ENCODE results near the gene CNBD2.
A peak's percentile ranks its signal among the peaks of the same experiment; 100 is the strongest.
"Not testable (repeated sequence)": the region's sequence is repeated elsewhere in the genome, so short reads cannot be mapped to it uniquely, and the experiment has no call there.

CNBD2 gene

DNA sequence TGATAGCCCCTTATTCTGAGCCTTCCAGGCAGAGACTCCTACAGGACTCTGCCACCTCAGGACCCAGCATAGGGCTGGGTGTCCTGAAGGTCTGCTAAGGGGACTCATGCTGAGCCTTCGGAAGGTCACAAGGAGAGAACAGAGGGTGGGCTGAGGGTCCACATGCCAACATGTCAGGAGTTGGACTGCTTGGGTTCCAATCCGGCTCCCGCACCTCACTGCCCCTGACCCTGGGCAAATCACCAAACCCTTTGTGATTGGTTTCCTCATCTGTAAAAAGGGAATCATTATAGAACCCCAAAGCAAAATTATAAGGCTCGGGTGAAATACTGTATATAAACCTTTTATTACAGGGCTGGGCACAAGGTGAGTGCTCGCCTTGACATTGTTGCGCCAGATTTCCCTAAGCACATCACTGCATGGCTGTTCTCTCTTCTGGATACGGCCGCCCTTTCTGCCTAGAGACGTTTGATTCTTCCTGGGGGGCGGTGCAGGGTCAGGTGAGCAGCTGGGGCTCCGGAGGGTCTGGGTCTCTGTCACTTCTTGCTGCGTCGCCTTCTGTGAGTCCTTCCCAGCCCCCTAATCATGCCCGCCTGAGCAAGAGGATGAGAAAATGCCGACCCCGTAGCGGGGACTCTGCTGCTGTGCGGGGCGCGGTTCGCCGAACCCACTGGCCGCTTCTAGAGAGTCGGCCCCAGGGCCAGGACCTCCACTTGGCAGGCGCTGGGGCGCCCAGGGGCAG, 95.7 kb downstream of the CNBD2 start:
- no peak for DNase-seq (ENCODE audit: low spot score)

DNA sequence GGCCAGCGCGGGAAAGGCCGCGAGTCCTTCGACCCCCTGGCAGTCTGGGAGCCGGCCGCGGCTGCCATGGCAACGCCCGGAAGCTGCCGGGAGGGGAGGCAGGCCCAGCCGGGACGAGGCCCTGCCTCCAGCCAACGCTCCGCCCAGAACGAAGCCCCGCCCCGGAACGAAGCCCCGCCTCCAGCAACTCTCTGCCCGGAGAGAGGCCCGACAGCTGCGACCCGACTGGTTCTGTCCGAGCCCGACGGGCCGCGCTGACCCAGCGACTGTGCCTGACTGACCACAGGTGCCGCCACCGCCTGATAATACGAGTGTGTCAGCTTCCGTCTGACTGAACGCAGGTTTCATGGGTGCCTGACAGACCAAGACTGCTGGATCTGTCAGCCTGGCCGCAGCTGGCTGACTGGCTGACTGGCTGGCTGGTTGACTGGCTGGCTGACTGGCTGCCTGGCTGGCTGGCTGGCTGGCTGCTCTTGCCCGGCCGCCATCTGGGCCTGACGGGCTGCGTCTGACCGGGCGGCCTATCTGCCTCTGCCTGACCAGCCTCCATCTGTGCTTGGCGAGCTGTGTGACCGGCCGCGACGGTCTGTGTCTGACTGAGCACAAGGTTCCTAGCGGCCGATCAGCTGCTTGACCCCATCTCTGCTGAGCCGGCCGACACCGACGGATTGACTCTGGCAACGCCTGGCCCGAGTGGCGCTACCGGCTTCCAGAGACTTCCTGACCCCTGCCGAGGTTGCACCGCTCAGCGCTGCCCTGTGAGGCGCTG, 96.5 kb downstream of the CNBD2 start:
- peak; percentile 87 for DNase-seq (ENCODE audit: low spot score)

DNA sequence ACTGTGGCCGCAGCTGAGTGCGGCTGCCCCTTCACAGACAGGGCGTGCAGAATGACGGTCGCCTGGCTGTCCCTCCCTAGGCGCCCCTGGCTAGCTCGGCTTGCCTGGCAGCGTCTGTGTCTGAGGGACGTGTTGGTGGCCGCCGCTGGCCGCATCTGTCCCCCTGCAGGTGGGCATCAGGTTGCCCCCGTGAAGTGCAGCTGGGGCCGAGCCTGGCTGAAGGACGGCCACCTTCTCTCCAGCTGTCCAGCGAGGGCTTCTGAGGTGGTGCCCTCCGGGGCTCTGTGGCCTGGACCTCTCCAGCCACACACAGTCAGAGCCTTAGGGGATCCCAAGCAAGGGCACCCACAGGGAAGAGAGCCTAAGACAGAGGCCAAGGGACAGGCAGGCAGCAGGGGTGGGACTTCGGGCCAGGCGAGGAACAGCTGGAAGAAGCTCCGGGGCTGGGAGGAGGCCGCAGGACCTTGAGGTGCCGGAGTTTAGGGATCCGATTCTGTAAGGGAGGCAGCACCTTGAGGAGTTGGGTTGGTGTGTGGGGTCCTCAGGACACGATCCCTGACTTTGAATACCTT, 97.1 kb downstream of the CNBD2 start:
- DNase-seq (ENCODE audit: low spot score), result no peak

DNA sequence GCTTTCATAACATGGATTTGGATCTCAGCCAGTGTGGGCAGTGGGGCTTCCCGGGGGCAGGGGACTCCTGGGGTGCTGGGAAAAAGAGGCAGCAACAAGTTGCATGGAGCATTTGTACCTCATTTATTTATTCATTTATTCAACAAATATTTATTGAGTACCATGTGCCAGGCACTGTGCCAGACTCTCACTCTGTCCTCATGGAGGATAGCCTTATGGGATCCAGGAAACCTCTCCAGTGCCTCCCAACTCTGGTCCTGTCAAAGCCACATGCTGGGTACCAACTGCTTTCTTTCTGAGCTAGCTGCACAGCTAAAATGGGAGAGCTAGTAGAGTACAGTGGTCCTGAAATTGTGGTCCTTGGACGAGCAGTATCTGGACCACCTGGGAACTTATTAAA, 98.4 kb downstream of the CNBD2 start:
- DNase-seq (ENCODE audit: low spot score), result no peak

DNA sequence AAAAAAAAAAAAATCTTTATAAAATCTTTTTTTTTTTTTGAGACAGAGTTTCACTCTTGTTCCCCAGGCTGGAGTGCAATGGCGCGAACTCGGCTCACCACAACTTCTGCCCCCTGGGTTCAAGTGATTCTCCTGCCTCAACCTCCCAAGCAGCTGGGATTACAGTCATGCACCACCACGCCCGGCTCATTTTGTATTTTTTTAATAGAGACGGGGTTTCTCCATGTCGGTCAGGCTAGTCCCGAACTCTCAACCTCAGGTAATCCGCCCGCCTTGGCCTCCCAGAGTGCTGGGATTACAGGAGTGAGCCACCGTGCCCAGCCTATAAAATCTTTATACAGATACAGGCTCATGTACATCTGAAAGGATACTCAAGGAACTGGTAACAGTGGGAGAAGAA, 100.1 kb downstream of the CNBD2 start:
- not testable (repeated sequence) for DNase-seq (ENCODE audit: low spot score)

DNA sequence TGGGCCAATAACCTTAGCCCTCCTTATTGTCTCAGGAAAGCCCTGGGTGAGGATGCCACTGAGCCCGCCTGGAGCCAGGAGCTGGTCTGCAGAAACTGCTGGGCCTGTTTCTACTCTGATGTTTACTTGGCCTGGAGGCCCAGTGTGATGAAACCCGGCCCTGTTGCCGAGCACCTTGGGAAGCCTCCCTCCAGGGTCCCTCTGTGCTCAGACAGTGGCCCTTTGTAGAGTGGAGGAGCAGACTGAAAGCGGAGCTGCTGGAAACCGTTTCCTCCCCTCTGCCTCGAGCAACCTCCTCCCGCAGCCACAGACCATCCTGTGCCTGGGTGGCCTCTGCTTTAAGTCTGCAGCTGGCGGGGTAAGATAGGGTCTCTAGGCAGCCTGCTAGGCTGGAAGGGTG, 102.1 kb downstream of the CNBD2 start:
- no peak for DNase-seq (ENCODE audit: low spot score)

DNA sequence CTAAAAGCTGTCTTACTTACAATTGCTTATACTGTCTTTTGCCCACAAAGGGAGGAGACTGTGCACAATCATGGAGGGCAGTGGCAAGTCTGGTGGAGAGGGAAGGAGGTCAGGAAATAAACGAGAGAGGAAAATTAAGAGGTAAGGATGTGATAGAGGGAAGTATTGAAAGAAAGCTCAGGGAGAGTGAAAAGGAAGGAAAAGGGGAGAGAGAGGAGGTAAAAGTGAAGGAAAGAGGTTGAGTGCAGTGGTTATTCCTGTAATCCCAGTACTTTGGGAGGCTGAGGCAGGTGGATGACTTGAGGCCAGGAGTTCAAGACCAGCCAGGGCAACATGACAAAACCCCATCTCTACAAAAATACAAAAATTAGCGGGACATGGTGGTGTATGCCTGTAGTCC, 103.5 kb downstream of the CNBD2 start:
- DNase-seq (ENCODE audit: low spot score), result no peak

DNA sequence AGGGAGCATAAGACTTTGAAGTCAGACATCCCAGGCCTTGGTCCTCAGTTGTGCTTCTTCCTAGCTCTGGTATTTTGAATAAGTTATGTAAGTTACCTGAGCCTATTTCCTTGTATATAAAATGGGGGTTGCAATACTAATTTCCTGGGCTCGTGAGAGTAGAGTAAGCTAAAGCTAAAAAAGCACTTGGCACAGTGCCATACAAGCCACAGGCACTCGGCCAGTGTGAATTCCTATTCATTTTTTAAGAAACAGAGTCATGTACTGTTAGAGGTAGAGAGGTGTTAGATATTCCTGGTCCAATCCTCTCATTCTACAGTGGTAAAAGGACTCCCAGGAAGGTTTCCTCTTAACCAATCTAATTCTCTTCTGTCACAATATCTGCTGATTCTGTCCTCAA, 106.6 kb downstream of the CNBD2 start:
- DNase-seq (ENCODE audit: low spot score), result no peak

DNA sequence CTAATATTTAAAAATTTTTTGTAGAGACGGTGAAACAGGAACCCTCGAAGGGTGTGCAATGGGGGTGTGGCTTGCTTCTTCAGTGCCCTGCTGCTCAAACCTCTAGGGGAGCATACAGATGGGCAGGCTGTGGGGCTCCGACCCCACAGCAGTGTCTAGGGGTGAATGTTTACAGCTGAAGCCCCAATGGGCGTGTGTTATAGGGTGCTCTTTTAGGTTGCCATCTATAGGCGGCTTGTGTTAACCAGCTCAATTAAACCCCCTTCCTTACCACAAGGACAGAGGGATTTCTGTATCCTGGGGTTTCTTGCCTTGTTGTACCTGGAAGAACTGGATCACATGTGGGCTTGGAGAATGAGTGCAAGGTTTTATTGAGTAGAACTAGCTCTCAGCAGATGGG, 109.4 kb downstream of the CNBD2 start:
- not testable (repeated sequence) for DNase-seq (ENCODE audit: low spot score)

DNA sequence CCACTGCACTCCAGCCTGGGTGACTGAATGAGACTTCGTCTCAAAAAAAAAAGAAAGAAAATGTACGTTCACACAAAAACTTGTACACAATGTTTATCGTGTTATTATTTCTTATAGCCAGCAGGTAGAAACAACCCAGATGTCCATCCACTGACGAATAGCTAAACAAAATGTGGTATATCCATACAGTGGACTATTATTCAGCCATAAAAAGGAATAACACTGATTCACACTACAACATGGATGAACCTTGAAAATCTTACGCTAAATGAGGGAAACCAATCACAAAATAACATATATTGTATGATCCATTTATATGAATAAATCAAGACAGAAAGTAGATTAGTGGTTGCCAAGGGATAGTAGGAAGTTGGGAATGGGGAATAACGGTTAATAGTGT, 111.1 kb downstream of the CNBD2 start:
- DNase-seq (ENCODE audit: low spot score), result no peak

DNA sequence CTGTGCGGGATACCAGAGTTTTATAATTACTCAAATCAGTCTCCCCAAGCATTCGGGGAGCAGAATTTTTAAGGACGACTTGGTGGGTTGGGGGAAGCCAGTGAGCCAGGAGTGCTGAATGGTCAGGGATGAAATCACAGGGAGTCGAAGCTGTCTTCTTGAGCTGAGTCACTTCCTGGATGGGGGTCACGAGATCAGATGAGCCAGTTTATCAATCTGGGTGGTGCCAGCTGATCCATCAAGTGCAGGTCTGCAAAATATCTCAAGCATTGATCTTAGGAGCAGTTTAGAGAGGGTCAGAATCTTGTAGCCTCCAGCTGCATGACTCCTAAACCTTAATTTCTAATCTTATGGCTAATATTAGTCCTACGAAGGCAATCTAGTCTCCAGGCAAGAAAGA, 111.6 kb downstream of the CNBD2 start:
- not testable (repeated sequence) for DNase-seq (ENCODE audit: low spot score)

Measured in hematopoietic multipotent progenitor cell treated with erythropoietin and hydrocortisone succinate and interleukin-3 and kit ligand, for 15 days (in vitro differentiated cells).